Hematopoietic multipotent progenitor cell treated with erythropoietin and hydrocortisone succinate and interleukin-3 and kit ligand, for 8 days (in vitro differentiated cells): ENCODE data around the gene OTOG.

Experiments used
- DNase-seq: peaks from one replicate; pipeline ENCODE4 v3.0.0-alpha.2; 2015

OTOG gene

DNA sequence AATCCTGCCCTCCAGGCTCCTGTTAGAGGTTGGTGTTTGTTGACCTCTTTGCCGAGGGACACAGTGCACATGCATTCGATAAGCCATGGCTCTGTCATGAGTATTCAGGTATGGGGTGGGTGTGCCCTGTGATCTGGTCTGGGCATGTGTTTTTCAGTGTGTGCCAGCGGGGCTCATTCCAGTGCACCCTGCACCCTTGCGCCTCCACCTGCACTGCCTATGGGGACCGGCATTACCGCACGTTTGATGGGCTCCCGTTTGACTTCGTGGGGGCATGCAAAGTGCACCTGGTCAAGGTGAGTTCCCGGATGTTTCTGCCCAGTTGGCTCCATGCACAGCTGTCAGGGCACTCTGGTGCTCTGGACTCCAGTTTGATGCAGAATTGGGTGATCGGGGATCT lies 44.2 kb downstream of the OTOG start:
- no peak for DNase-seq

DNA sequence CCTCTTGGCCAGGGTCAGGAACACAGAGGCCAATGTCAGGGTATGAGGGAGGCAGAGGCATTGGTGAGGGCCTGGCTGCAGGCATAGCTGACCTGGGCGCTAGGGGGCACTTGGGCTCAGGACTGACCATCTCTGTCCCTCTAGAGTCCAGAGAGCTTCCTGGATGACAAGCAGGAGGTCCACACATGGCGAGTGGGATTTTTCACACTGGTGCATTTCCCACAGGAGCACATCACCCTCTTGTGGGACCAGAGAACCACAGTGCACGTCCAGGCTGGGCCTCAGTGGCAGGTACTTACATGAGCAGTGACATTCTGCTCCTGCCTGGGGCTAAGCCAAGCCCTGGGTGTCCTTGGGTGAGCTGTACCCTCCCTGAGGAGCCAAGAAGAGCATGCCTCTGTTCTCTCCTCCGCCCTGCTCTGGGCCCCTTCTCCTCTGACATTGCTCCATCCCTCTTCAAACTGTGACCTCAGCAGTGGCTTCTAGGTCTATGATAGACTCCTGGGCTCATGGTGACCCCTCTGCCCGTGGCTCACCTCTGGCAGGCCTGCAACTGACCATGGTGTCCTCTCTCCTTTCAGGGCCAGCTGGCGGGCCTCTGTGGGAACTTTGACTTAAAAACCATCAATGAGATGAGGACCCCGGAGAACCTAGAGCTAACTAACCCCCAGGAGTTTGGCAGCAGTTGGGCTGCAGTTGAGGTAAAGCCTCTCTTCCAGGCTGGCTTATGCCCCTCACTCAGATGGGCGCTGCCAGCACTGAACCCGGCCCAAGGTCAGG lies 46.6 kb downstream of the OTOG start:
- DNase-seq: no peak

DNA sequence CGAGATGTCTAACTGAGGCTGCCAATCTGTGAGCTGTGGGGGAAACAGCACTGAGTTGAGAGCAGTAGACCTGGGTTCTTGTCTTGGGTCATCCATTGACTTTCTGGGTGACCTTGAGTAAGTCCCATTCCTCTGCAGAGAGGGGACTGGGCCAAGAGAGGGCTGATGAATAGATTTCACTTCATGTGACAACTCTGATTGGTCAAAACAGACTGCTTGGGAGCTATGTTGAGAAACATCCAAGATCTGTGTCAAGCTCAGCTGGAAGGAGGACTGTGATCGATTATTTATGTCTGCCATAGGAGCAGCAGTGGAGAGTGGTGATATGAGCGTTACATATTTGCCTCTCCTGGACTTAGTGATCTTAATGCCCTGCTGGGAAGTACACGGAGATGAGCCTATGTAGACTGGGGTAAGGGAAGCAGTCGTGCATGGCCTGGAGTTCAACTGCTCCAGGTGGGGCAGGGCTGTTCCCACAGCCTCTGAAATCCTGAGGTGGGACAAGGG lies 47.7 kb downstream of the OTOG start:
- DNase-seq: no peak

- DNase-seq: no peak
Measured at GRCh38 chr11:17595526-17596309, 48.7 kb downstream of the OTOG start.

- no peak for DNase-seq
Measured at GRCh38 chr11:17596310-17596669, 49.2 kb downstream of the OTOG start.

DNA sequence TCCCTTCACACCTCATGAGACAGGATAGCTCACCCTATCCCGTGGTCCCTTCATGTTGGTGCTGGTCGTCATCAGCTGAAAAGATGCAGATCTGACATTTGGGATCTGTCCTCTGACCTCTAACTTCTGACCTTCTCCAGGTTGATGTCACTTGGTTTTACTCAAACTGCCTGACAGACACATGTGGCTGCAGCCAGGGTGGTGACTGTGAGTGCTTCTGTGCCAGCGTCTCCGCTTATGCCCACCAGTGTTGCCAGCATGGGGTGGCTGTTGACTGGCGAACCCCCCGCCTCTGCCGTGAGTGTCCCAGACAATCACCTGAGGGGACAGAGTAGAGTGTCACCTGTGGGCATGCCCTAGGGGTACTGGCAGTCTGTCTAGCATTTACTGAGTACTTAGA lies 49.7 kb downstream of the OTOG start:
- no peak for DNase-seq

DNA sequence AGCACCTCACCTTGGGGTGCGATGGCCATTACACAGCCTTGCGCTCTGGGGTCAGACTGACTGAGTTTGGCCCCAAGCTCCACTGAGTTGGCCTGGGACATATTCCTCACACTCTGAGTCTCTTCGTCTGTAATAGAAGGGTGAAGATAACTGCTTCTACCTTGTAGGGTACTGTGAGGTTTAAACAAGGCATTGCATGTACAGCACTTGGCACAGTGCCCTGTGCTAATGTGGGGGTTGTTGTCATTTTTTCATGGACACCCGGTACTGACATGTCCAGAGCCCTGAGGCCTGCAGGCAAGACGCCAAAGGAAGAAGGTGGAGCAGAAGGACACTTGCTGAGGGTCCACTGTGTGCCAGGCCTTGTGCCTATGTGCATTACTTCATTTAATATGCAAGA lies 50.7 kb downstream of the OTOG start:
- DNase-seq: no peak

DNA sequence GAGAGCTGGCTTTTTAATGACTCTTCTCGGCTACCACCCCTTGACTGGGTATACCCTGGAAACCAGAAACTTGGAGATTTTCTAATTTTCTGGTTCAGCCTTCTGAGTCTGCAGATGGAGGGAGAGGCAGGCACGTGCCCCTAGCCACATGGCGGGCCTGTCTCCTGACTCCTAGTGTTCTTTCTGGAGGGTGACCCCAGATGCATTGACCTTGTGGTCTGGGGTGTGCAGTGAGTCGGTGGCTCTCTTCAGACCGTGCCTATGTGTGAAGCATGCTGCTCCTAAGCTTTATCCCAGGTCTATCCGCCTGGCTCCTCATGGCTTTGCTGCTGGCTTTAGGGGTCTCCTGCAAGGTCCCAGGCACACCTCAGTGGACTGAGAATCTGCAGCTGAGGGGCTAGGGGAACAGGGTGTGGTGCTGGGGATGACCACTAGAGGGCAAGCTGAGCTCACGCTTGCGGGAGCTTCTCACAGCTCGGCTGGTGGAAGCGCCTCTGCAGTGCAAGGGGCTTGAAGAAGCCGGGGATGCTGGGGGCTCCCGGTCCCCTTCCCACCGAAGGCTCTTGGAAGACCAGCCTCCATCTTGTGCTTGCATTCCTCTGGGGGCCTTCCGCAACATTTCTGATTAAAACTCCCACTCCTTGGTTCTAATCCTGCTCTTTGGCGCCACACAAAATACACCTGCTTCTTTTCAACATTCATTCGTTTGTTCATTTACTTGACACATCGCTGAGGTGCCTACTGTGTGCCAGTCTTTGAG lies 51.8 kb downstream of the OTOG start:
- peak; percentile 61 for DNase-seq

- DNase-seq: no peak
Measured at GRCh38 chr11:17599460-17599925, 52.4 kb downstream of the OTOG start.

DNA sequence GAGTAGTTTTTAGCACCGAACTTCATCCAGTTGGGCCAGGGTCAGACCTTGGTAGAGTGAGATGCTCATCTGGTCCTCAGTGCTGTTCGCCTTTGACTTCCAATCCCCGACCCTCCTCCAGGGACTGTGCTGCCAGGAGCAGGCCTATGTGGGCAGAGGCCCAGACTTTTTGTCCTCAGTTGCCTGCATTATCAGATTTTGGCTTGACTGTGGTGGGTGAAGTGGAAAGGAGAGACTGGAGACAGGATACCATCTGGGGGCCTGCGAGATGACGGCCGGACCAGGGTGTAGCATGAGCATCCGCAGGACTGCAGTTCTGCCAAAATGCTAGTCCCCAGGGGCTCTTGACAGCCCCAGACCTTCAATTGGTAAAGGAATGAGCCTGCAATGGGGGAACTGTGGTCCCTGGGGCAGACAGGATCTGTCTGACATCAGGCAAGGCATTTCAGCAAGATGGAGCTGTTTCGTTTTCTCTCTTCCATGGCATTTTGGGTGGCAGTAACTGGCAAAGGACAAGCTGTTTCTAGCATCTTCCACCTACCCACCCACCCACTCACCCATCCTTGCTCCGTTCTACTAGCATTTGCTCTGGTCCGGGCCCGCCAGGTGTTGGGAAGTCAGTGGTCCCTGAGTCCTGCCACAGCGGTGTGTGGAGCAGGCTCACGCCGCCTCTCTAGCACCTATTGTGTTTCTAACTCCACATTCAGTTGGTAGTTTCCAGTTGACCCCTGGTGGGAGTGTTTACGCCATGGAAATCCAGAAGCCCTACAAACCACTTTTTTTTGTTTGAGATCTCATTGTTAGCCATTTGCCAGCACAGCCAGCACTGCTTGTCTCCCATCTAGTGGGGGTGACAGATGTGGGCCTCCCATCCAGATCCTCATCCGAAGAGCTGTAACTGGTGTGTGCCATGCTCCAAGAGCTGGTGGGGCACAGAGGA lies 53.5 kb downstream of the OTOG start:
- DNase-seq: no peak

- DNase-seq: no peak
Measured at GRCh38 chr11:17601256-17601671, 54.2 kb downstream of the OTOG start.

- DNase-seq: no peak
Measured at GRCh38 chr11:17601676-17602075, 54.6 kb downstream of the OTOG start.

DNA sequence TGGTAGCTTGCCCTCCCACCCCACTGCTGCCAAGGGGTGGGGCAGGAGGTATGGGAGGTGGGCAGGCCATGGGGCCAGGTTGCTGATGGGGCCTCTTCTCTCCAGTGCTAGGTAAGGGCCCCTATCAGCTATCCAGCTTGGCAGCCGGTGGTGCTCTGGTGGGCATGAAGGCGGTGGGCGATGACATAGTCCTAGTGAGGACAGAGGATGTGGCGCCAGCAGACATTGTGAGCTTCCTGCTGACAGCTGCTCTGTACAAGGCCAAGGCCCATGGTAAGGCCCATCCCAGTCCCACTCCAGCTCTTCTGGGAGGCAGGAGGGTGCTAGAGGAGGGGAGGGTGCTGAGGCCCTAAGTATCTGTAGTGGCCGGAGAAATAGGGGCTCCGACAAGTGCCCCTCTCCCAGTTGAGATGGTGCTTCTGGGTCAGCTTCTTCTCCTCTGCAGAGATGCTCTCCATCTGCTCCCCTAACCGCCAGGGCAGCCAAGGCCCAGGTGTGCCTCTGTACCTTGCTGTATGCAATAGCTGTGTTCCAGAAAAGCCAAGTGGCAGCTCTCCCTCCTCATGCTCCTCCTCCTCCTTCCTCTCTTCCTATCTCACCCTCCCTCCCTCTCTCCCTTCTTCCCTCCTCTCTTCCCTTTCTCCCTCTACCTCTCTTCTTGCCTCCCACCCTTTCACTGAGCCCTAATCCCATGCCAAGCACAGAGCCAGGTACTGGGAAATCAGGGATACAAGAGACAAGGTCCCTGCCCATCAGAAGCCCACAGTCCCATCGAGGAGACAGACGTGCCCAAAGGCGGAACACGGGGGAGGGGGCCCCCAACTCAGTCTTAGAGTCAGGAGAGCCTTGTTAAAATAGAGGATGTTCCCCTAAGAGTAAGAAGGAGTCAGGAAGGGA lies 55.3 kb downstream of the OTOG start:
- no peak for DNase-seq

DNA sequence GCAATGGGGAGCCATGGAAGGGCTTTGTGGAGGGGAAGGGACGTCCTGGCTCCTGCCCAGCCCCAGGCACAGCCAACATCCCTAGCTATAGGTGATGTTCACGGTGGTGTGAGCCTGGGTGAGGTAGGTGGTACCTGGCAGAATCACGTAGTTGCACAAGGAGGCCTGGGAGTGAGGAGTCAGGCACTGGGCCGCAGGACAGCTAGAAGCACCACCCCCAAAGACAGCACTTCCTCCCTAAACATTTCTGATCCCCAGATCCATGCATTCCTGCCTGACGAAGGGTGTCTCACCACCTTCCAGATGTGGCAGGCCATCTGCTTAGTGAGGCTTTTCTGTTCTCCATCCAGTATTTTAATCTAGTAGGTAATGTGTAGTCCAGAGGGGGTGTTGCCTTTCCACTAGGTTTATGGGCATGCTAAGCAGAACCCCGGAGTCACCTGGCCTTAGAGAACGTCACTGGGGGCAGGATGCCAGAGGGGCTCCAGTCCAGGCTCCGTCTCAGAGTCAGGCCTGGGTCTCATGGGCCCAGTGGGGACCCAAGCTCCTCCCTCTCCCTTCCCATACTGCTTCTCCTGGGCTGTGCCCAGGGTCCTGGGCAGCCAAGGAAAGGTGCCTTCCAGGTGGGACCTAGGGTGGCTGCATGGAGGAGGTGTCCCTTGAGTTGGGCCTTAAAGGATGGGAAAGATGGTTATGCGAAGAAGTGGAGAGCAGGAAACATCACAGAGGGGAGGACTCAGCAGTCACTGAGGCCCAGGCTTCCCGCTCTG lies 56.2 kb downstream of the OTOG start:
- no peak for DNase-seq

GRCh38 chr11:17604201-17604914 lies 57.3 kb downstream of the OTOG start:
- peak; percentile 72 for DNase-seq

GRCh38 chr11:17604915-17605233 lies 57.8 kb downstream of the OTOG start:
- no peak for DNase-seq

GRCh38 chr11:17605651-17606122 lies 58.6 kb downstream of the OTOG start:
- DNase-seq: no peak

DNA sequence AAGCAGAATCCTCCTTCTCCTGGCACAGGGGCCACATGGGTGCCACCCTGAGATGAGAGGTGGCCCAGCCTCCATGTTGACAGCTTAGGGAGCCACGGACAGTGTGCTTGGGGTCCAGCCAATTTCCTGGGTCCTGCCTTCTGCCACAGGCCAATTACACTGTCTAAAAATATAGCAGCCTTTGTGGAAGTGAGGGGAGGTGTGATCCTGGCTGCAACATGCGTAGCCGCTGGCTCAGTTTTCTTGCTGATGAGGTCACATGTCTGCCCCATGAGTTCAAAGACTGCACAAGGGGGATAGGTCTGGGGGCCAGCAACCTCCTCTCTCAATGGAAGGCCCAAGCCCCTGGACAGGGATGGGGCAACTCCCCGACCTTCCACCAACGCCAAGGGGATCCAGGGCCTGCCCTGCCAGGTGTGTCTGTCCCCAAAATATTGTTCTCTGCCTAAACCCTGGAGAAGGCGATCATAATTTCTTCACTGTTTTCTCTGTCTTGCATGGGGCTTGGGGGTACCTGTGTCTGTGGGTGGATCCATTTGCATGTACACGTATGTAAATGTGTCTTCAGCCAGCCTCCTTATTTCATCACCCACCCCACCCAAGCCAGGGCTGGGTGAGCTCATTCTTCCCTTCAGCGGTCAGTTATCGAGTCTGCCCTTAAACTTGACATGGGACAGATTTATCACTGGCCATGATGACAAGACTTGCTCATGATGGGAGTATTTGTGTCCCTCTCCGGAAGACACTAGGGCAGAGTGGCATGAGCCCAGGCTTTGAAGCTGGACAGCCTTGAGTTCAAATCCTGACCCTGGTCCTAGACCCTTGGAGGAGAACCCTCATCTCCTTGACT lies 59.4 kb downstream of the OTOG start:
- no peak for DNase-seq

- no peak for DNase-seq
Measured at GRCh38 chr11:17607083-17607429, 60.0 kb downstream of the OTOG start.
